Renal pelvis (tissue), 4 donors: ENCODE results near the gene MMGT1. TPM values are rescaled to one million over a fixed set of nuclear protein-coding genes. Genes with fewer than 3 reads are reported as not detected.
"Not testable (repeated sequence)": the region's sequence is repeated elsewhere in the genome, so short reads cannot be mapped to it uniquely, and the experiment has no call there.

Source experiments
- DNase-seq: peaks from one replicate; pipeline ENCODE4 v3.0.0-alpha.2; 2013
- polyA plus RNA-seq, 3 donors: library from polyadenylated mRNA; unstranded; fragments of 120-200 nt; gene quantifications; one replicate each; pipeline ENCODE4 v1.2.1, GENCODE V29; 2013; ENCODE audit not compliant: insufficient read length in 3 of 3

Gene MMGT1
- polyA plus RNA-seq, 3 donors, result 23.0 to 26.2 (median 24.0) TPM

DNA sequence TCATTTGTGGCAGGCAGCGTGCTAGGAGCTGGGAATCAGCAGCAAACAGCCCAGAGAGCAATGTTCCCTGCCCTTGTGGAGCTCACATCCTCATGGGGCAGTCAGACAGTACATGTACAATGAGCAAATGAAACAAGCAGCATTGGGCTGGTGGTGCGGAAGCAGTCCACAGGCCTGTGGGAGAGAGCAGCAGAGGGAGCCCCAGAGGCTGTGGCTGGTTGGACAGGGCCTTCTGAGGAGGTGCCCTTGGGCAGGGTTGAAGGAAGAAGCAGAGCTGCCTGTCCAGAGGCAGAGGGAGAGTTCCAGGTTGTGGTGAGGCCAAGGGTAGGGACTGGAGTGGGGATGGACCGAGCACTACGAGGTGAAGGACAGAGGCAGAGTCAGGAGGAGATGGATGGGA lies 22.5 kb downstream of the MMGT1 start:
- no peak for DNase-seq

DNA sequence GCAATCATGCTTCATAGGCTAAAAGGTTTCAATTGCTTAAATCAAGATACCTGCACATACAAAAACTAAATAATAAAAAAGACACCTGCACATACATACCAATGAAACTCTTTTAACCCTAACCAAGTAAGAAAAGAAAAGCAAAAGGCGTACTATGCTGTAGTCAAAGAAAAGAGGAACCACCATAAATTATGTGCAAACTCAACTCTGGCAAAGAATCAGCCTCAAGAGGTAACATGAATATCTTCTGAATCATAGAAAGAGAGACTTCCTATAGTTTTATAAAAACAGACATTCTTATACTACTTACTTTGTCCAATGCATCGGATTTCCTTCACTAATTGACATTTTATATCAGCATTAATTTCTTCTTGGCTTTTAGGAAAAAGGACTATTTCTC lies 29.3 kb downstream of the MMGT1 start:
- no peak for DNase-seq

DNA sequence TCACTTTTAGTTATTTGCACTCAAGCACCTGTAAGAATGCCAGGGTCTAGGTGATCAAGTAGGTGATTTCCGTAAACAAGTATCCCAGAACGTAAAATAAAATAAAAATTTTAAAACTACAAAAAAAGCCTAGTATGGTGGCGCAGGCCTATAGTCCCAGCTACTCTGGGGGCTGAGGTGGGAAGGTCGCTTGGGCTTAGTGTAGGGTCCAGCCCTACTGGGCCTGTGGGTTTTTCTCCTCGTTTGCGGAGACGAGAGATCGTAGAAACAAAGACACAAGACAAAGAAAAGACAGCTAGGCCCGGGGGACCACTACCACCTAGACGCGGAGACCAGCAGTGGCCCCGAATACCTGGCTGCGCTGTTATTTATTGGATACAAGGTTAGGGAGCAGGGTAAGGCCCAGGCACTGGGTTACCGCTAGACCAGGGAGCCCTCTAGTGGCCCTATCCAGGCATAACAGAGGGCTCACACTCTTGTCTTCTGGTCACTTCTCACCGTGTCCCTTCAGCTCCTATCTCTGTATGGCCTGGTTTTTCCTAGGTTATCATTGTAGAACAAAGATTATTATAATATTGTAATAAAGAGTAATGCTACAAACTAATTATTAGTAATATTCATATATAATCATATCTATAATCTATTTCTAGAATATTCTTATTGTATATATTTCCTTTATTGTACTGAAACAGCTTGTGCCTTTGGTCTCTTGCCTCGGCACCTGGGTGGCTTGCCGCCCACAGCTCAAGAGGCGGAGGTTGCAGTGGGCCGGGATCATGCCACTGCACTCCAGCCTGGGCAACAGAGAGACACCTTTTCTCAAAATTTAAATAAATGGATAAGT lies 41.9 kb downstream of the MMGT1 start:
- peak; percentile 16 for DNase-seq

DNA sequence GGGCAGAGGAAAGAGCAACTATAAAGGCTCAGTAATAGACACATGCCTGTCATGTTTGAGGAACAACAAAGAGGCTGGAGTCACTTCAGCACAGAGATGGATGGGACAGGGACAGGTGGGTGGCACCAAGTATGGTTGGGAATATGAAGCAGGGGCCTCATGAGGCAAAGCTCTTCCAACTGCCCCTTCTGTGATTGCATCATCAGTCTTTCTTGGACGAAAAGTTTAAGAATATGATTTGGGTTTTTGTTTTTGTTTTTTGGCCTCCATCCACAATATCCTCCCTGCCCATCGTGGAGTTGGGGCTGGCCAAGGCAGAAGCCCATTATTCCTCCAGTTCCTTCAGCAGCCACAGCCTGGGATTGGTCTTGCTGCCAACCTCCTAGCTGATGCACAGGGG lies 45.9 kb downstream of the MMGT1 start:
- DNase-seq, result no peak

DNA sequence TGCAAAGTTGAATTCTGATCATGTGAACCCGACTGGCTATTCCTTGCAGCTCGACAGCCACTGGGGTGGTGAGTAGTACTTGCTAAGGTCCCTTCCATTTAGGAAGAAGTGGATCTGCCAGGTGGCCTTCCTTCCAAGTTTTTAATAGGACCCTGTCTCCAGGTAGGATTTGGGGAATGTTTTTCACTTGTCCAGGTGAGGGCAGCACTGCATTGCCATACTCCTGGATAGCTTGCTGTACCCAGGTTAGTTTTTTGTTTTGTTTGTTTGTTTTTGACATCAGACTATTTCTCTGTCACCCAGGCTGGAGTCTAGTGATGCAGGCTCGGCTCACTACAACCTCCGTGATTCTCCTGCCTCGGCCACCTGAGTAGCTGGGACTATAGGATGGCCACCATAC lies 50.4 kb downstream of the MMGT1 start:
- DNase-seq, result no peak

DNA sequence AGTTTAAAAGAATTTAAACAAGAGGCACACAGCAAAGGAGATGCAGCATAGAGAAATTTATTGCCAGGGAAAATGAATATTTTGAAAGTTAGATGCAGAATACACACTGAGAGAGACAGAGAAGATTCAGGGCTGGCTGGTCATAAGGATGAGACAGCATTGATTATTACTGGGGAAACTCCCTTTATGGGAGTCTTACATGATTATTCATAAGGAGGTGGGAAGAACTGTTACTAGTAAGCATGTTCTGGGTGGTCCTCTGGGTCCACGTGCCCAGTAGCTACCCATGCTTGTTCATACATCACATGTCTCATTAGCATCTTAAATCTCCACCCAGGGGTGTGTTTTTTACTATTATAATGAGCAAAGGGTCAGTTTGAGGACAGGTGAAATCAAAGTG lies 53.3 kb downstream of the MMGT1 start:
- DNase-seq, result not testable (repeated sequence)

DNA sequence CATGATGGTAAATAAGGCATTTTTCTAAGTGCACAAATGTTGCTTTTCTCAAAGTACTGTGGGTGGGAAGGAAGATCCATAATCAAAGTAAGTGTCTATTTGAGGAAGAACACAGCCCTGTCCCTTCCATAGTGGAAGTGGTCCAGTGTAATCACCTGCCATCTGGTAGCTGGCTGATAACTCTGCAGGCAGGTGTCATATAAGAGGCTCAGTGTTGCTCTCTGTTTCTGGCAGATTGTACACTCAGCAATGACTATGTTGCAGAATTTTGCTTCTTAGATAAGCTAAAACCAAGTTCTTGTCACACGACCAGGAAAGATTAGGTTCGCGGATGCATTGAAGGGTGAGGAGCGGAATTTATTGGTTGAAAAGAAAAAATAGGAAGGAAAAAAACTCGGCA lies 59.4 kb downstream of the MMGT1 start:
- no peak for DNase-seq

Other genes starting within 250 kb of the MMGT1 start
- not detected for gene CT45A3, start 205.8 kb downstream of the MMGT1 start, polyA plus RNA-seq
- not detected for gene CT45A5, start 188.5 kb downstream of the MMGT1 start, polyA plus RNA-seq
- gene CT45A6, start 171.2 kb downstream of the MMGT1 start, polyA plus RNA-seq, result not detected
- not detected for gene CT45A2, start 154.0 kb downstream of the MMGT1 start, polyA plus RNA-seq
- not detected for gene CT45A7, start 136.7 kb downstream of the MMGT1 start, polyA plus RNA-seq
- not detected for gene CT45A8, start 119.5 kb downstream of the MMGT1 start, polyA plus RNA-seq
- not detected for gene CT45A9, start 102.2 kb downstream of the MMGT1 start, polyA plus RNA-seq
- gene CT45A10, start 80.5 kb downstream of the MMGT1 start, polyA plus RNA-seq, result not detected
- not detected for gene SAGE1, start 80.3 kb downstream of the MMGT1 start, polyA plus RNA-seq
- gene SLC9A6, start 11.4 kb upstream of the MMGT1 start, polyA plus RNA-seq, result 10 to 100 TPM; 14.2 to 18.7 (median 18.3) TPM
- 10 to 100 TPM; 45.1 to 60.1 (median 55.0) TPM for gene FHL1, start 173.5 kb upstream of the MMGT1 start, polyA plus RNA-seq